C4-2B (cell line): ENCODE results near the gene SEPTIN8.
"Not testable (repeated sequence)": the region's sequence is repeated elsewhere in the genome, so short reads cannot be mapped to it uniquely, and the experiment has no call there.

Experiments used
- H3K27ac ChIP-seq: fragments of 450-650 bp; 2 replicates; pipeline ENCODE4 v1.5.1; 2017
- ZFX ChIP-seq: fragments of 450-650 bp; IDR thresholded peaks from 2 replicates; pipeline ENCODE4 v1.6.1; 2017
- TF ChIP-seq, protein P1 (sequence below): fragments of 450-650 bp; conservative IDR thresholded peaks from 2 replicates; pipeline ENCODE4 v1.5.1; 2017; ENCODE audit warnings: mild to moderate bottlenecking

Gene SEPTIN8

DNA sequence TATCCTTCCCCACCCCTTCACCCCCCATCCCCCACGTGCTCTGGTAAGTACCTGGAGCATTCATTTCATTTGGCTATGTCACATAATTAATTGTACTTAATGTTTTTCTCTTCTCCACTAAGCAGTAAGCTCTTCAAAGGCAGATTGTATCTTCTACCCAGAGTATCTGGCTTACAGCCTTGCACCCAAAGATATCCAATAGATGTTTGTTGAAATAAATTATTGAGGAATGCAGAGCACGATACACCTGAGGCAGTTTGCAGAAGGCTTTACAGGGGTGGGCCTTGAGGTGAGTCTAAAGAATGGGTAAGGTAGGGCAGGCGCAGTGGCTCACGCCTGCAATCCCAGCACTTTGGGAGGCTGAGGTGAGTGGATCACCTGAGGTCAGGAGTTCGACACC, 33.6 kb upstream of the SEPTIN8 start:
- no peak overlapping the region for H3K27ac ChIP-seq
- TF ChIP-seq, protein P1, sequence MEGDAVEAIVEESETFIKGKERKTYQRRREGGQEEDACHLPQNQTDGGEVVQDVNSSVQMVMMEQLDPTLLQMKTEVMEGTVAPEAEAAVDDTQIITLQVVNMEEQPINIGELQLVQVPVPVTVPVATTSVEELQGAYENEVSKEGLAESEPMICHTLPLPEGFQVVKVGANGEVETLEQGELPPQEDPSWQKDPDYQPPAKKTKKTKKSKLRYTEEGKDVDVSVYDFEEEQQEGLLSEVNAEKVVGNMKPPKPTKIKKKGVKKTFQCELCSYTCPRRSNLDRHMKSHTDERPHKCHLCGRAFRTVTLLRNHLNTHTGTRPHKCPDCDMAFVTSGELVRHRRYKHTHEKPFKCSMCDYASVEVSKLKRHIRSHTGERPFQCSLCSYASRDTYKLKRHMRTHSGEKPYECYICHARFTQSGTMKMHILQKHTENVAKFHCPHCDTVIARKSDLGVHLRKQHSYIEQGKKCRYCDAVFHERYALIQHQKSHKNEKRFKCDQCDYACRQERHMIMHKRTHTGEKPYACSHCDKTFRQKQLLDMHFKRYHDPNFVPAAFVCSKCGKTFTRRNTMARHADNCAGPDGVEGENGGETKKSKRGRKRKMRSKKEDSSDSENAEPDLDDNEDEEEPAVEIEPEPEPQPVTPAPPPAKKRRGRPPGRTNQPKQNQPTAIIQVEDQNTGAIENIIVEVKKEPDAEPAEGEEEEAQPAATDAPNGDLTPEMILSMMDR: no peak
- no peak for TF ChIP-seq ZFX

DNA sequence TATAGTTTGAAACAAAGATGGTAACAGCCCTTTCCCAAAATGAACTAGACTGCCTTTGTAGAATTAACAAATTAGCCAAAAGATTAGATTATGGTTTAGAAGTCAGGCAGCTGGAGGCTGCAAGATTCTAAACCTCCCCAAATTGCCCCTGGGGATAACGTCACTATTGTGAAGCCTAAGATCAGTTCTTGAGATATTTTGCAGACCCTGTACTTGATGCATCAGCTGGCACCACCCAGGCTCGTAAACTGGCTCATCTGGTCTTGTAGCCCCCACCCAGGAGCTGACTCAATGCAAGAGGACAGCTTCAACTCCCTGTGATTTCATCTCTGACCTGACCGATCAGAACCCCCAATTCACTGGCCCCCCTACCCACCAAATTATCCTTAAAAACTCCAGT, 31.8 kb upstream of the SEPTIN8 start:
- TF ChIP-seq, protein P1: no peak
- TF ChIP-seq ZFX: no peak

DNA sequence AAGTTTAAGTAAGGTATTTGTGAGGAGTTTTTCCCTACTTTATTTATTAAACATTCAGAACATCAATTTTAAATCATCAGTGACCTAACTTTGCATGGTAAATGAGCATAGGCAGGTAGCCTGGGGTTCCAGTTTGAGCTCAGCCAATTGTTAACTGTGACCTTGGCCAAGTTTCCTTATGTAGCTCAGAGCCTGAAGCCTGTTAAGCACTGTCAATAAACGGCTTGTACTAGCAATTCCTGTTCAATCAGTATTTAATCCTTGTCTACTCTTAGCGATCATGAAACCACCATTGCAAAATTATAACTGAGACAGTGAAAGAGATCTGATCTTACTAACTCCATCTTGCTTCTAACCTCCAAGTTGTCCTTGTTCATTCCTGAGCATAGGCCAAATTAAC, 31.4 kb upstream of the SEPTIN8 start:
- H3K27ac ChIP-seq: no peak overlapping the region

More for the DNA sequence above, 31.8 kb upstream of the SEPTIN8 start:
- no peak overlapping the region for H3K27ac ChIP-seq

DNA sequence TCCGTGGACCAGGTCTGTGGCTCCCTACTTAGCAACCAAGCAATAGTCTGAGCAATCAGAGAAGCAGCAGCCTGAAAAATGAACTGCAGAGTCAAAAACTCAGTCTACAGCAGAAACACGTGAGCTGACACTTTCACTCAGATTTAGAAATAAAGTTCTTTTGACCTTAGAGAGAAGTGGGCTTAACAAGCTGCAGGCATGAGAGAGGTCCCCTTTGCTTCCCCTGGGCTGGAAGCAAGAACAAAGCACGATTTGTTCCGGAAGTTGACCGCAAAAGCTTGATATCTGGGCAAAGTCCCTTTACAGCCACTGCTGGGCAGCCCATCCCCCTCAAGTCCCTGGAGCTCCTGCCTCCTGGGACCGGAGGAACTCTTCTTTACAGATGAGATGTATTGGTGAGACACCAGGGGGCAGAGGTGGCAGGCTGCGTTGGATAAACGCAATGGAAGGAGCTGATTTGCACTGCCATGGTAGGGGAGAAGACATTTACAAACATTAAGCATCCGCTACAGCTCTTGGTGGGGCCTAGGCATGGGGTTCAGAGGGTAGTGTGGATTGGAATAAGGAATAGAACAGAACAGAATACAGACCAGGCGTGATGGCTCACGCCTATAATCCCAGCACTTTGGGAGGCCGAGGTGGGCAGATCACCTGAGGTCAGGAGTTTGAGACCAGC, 30.3 kb upstream of the SEPTIN8 start:
- TF ChIP-seq, protein P1: no peak; the same call in 1 of the 2 replicates
- no peak for TF ChIP-seq ZFX
- H3K27ac ChIP-seq: no peak overlapping the region

More for the DNA sequence above, 31.4 kb upstream of the SEPTIN8 start:
- TF ChIP-seq, protein P1: no peak
- no peak for TF ChIP-seq ZFX

DNA sequence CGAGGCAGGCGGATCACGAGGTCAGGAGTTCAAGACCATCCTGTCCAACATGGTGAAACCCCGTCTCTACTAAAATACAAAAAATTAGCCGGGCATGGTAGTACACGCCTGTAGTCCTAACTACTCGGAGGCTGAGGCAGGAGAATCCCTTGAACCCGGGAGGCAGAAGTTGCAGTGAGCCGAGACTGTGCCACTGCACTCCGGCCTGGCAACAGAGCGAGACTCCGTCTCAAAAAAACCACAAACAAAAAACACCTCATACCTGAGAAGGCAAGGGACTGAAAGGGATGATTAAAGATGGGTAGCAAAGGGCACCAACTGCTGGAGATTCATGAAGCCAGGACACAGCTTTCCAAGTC, 29.7 kb upstream of the SEPTIN8 start:
- H3K27ac ChIP-seq: not testable (repeated sequence)

DNA sequence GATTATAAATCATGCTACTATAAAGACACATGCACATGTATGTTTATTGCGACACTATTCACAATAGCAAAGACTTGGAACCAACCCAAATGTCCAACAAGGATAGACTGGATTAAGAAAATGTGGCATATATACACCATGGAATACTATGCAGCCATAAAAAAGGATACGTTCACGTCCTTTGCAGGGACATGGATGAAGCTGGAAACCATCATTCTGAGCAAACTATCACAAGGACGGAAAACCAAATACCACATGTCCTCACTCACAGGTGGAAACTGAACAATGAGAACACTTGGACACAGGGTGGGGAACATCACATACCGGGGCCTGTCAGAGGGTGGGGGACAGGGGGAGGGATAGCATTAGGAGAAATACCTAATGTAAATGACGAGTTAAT, 28.8 kb upstream of the SEPTIN8 start:
- H3K27ac ChIP-seq: not testable (repeated sequence)

DNA sequence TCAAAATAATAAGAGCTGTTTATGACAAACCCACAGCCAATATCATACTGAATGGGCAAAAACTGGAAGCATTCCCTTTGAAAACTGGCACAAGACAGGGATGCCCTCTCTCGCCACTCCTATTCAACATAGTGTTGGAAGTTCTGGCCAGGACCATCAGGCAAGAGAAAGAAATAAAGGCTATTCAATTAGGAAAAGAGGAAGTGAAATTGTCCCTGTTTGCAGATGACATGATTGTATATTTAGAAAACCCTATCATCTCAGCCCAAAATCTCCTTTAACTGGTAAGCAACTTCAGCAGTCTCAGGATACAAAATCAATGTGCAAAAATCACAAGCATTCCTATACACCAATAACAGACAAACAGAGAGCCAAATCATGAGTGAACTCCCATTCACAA, 27.2 kb upstream of the SEPTIN8 start:
- H3K27ac ChIP-seq: not testable (repeated sequence)

DNA sequence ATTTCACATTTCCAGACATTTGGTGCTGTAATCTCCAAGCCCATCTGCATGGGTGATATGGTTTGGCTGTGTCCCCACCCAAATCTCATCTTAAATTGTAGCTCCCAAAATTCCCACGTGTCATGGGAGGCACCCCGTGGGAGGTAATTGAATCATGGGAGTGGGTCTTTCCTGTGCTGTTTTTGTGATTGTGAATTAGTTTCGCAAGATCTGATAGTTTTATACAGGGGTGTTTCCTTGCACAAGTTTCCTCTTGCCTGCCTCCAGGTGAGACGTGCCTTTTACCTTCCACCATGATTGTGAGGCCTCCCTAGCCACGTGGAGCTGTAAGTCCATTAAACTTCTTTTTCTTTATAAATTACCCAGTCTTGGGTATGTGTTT, 25.6 kb upstream of the SEPTIN8 start:
- not testable (repeated sequence) for H3K27ac ChIP-seq

DNA sequence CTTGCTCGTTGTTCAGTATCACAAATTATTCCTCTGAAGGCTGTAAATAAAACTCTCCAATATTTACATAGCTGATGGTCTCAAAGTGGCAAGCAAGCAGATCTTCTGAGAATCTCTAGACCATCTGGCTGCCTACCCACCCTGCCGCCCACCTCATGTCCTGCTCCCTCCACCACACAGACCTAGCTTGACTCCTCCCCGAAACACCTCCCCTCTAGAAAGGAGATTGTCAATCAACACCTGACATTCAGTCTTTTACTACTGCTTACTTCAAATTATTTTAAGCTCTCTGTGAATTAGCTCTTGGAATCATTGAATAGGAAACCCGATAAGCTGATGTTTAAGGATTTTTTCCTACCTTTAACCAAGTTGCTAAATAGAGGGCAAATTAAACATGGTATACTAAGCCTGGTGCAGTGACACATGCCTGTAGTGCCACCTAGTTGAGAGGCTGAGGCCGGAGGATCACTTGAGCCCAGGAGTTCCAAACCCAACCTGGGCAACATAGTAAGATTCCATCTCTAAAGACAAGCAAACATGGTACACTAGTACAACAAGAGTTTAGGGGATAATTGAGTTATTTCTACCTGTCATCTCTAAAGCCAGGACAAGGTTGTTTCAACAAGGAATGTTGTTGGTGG, 25.1 kb upstream of the SEPTIN8 start:
- no peak overlapping the region for H3K27ac ChIP-seq
- TF ChIP-seq ZFX: no peak
- TF ChIP-seq, protein P1: no peak

DNA sequence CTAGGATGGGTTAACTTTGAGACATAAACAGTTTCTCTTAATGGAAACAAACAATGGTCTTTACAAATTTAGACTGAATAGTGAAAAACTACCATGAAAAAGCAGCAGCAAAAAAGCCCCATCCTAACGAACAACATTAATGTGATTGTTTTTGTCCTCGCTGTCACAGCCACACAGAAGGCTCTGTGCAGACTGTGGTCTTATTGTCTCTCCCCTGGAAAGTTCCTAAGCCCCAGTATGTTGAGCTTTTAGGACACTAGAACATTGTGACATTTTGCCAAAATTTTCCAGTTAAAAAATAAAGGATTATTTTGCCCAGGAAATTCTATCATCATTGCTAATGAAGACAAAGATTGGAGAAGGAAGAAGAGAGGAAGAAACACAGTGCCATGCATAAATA, 23.5 kb upstream of the SEPTIN8 start:
- H3K27ac ChIP-seq: no peak overlapping the region
- TF ChIP-seq, protein P1: no peak
- TF ChIP-seq ZFX: no peak
